Common myeloid progenitor, CD34-positive (primary cell): ENCODE data around the gene TRIM17.

Source experiments
- CTCF ChIA-PET: fragments of 350-600 bp; sonication (Branson Sonifier 250); formaldehyde crosslinking; loops from one replicate; lab custom pipeline; 2021; ENCODE audit warnings: antibody characterized with exemption; lab: Charles Lee
- POLR2A ChIA-PET: fragments of 350-600 bp; sonication (Branson Sonifier 250); formaldehyde crosslinking; loops from one replicate; lab custom pipeline; 2021; ENCODE audit warnings: antibody characterized with exemption; lab: Charles Lee
- DNase-seq, 3 donors: peaks; one replicate each; pipeline versions ENCODE4 v3.0.0 to v3.0.0-alpha.2; 2013
- H3K27ac ChIP-seq, 2 experiments: 1 replicate in 1 of 2; 2 replicates in 1 of 2; pipeline ENCODE4 v1.7.0; 2013; ENCODE audit warnings: inconsistent platforms in 2 of 2, low read length in 2 of 2, mild to moderate bottlenecking in 2 of 2, low read depth in 1 of 2, moderate library complexity in 1 of 2; ENCODE audit not compliant: severe bottlenecking in 2 of 2, insufficient read depth in 1 of 2, poor library complexity in 1 of 2
- H3K27me3 ChIP-seq, 5 experiments: replicated peaks in 2 of 5; 1 replicate in 3 of 5; 2 replicates in 2 of 5; pipeline versions ENCODE4 v1.6.1 to v1.7.0; 2013; ENCODE audit warnings: low read length in 4 of 5, mild to moderate bottlenecking in 2 of 5, moderate library complexity in 2 of 5, inconsistent platforms in 1 of 5; ENCODE audit not compliant: insufficient read depth in 5 of 5, control insufficient read depth in 4 of 5
- H3K36me3 ChIP-seq, 4 experiments: 1 replicate in 2 of 4; 2 replicates in 2 of 4; pipeline versions ENCODE4 v1.6.1 to v1.7.0; 2013; ENCODE audit warnings: low read length in 3 of 4, control low read depth in 1 of 4, mild to moderate bottlenecking in 1 of 4; ENCODE audit not compliant: control insufficient read depth in 4 of 4, insufficient read depth in 4 of 4
- H3K4me1 ChIP-seq, 4 experiments: 1 replicate in 3 of 4; 2 replicates in 1 of 4; pipeline versions ENCODE4 v1.6.1 to v1.7.1; 2013; ENCODE audit warnings: low read length in 3 of 4, mild to moderate bottlenecking in 3 of 4, control low read depth in 1 of 4, inconsistent platforms in 1 of 4, moderate library complexity in 1 of 4; ENCODE audit not compliant: control insufficient read depth in 4 of 4, insufficient read depth in 4 of 4; ENCODE audit errors: control extremely low read depth in 1 of 4
- H3K4me3 ChIP-seq, 7 experiments: 1 replicate in 4 of 7; 2 replicates in 3 of 7; pipeline versions ENCODE4 v1.5.1 to v1.7.0; 2013; ENCODE audit warnings: mild to moderate bottlenecking in 7 of 7, low read length in 6 of 7, moderate library complexity in 6 of 7, inconsistent platforms in 2 of 7, low read depth in 2 of 7, control low read depth in 1 of 7; ENCODE audit not compliant: insufficient read depth in 4 of 7, control insufficient read depth in 1 of 7; ENCODE audit errors: extremely low read depth in 1 of 7
- H3K9me3 ChIP-seq, 5 experiments: 1 replicate in 4 of 5; 2 replicates in 1 of 5; pipeline versions ENCODE4 v1.6.1 to v1.7.1; 2013; ENCODE audit warnings: low read length in 4 of 5, mild to moderate bottlenecking in 2 of 5, inconsistent platforms in 1 of 5, low read depth in 1 of 5, moderate library complexity in 1 of 5; ENCODE audit not compliant: control insufficient read depth in 4 of 5, insufficient read depth in 2 of 5; ENCODE audit errors: control extremely low read depth in 1 of 5
- WGBS: methylation state at CpG from one replicate; pipeline ENCODE4 v1.1.5; 2013; ENCODE audit not compliant: insufficient coverage; 5-methylcytosine and 5-hydroxymethylcytosine counted together

The TRIM17 gene

GRCh38 chr1:228378873-228379460, 37.7 kb downstream of the TRIM17 start:
- ChIA-PET CTCF (interaction anchor here (1.2 kb wide), 1 partner anchor 77 kb away, joined by 5 read pairs; no protein-coding TSS in a partner anchor), POLR2A (interaction anchor here (0.8 kb wide), 2 partner anchors 14 to 108 kb away, joined by 3 to 4 read pairs; partner anchors contain the start of gene RNF187)
- Histone ChIP-seq H3K4me3 (peak overlapping the region; percentile 53 to 82 (median 57)), H3K27me3 (peaks cover 0 to 8% (median 3%) of the 10 kb centered on the region in 5 experiments), H3K27ac (no peak overlapping the region), H3K36me3 (peaks cover 0 to 2% (median 0%) of the 10 kb centered on the region in 4 experiments), H3K9me3 (no peaks in the 10 kb centered on the region), H3K4me1 (peaks cover 0 to 15% (median 12%) of the 10 kb centered on the region in 4 experiments)
- 1% methylated on average over 43 of the region's 48 CpGs for WGBS
- peak in 1 of 3 donors; percentile 29 for DNase-seq

- Histone ChIP-seq H3K4me1 (peaks cover 0 to 15% (median 12%) of the 10 kb centered on the region in 4 experiments), H3K27ac (no peak overlapping the region), H3K27me3 (peaks cover 0 to 8% (median 3%) of the 10 kb centered on the region in 5 experiments), H3K4me3 (peak overlapping the region; percentile 53 to 82 (median 57)), H3K36me3 (peaks cover 0 to 2% (median 0%) of the 10 kb centered on the region in 4 experiments), H3K9me3 (no peaks in the 10 kb centered on the region)
- 16% methylated on average over 54 of the region's 73 CpGs for WGBS
- CTCF ChIA-PET = interaction anchor here (0.6 kb wide), 1 partner anchor 135 kb away, joined by 4 read pairs; no protein-coding TSS in a partner anchor
- peak; percentile 52 to 78 (median 69) for DNase-seq
- POLR2A ChIA-PET = interaction anchor here (0.8 kb wide), 1 partner anchor 108 kb away, joined by 4 read pairs; the partner anchor contains the start of gene RNF187
Observed at GRCh38 chr1:228378090-228378872, 38.4 kb downstream of the TRIM17 start.

GRCh38 chr1:228377664-228378089, 39.0 kb downstream of the TRIM17 start:
- H3K4me1 ChIP-seq = peaks cover 0 to 15% (median 12%) of the 10 kb centered on the region in 4 experiments
- peak overlapping the region in 1 of 7 experiments; percentile 46 for H3K4me3 ChIP-seq
- H3K27ac ChIP-seq = no peak overlapping the region
- peak in 1 of 3 donors; percentile 3 for DNase-seq
- H3K27me3 ChIP-seq = peaks cover 0 to 8% (median 3%) of the 10 kb centered on the region in 5 experiments
- ChIA-PET CTCF (interaction anchor here (0.8 kb wide), 1 partner anchor 15 kb away, joined by 3 read pairs; no protein-coding TSS in a partner anchor), POLR2A (no interaction called here)
- H3K36me3 ChIP-seq = peaks cover 0 to 2% (median 0%) of the 10 kb centered on the region in 4 experiments
- WGBS = 94% methylated on average over 3 of the region's 5 CpGs
- no peaks in the 10 kb centered on the region for H3K9me3 ChIP-seq

GRCh38 chr1:228376651-228377631, 39.7 kb downstream of the TRIM17 start:
- Histone ChIP-seq H3K27ac (no peak overlapping the region), H3K4me3 (no peak overlapping the region), H3K36me3 (peaks cover 0 to 2% (median 0%) of the 10 kb centered on the region in 4 experiments), H3K9me3 (no peaks in the 10 kb centered on the region), H3K27me3 (peaks cover 0 to 8% (median 3%) of the 10 kb centered on the region in 5 experiments), H3K4me1 (peaks cover 0 to 15% (median 12%) of the 10 kb centered on the region in 4 experiments)
- whole genome bisulfite sequencing = 95% methylated on average over 17 of the region's 31 CpGs
- POLR2A ChIA-PET = no interaction called here
- DNase-seq = no peak
- CTCF ChIA-PET = interaction anchor here (0.8 kb wide), 1 partner anchor 16 kb away, joined by 3 read pairs; no protein-coding TSS in a partner anchor

GRCh38 chr1:228376262-228376628, 40.4 kb downstream of the TRIM17 start:
- ChIA-PET CTCF (no interaction called here), POLR2A (no interaction called here)
- H3K4me3 ChIP-seq = no peak overlapping the region
- peaks cover 0 to 7% (median 3%) of the 10 kb centered on the region in 5 experiments for H3K27me3 ChIP-seq
- no CpG with 5 or more reads among the region's 3 CpGs for WGBS
- H3K27ac ChIP-seq = no peak overlapping the region
- no peaks in the 10 kb centered on the region for H3K9me3 ChIP-seq
- H3K4me1 ChIP-seq = peaks cover 0 to 15% (median 12%) of the 10 kb centered on the region in 4 experiments
- peaks cover 0 to 2% (median 0%) of the 10 kb centered on the region in 4 experiments for H3K36me3 ChIP-seq
- no peak for DNase-seq

GRCh38 chr1:228375578-228376261, 40.9 kb downstream of the TRIM17 start:
- Histone ChIP-seq H3K36me3 (peaks cover 0 to 2% (median 0%) of the 10 kb centered on the region in 4 experiments), H3K27me3 (peaks cover 0 to 7% (median 0%) of the 10 kb centered on the region in 5 experiments), H3K4me1 (peaks cover 0 to 15% (median 12%) of the 10 kb centered on the region in 4 experiments), H3K4me3 (no peak overlapping the region), H3K27ac (no peak overlapping the region), H3K9me3 (no peaks in the 10 kb centered on the region)
- no peak for DNase-seq
- CTCF ChIA-PET = no interaction called here
- WGBS = 96% methylated on average over 18 of the region's 22 CpGs
- POLR2A ChIA-PET = no interaction called here
